Stimulated activated CD8-positive, alpha-beta memory T cell treated with anti-CD3 and anti-CD28 coated beads, Interleukin-4, amount 100 ng/mL, for 24 hours (primary cell): ENCODE measurements around the gene WNT6.
"Not testable (repeated sequence)": the region's sequence is repeated elsewhere in the genome, so short reads cannot be mapped to it uniquely, and the experiment has no call there.

Experiments
- DNase-seq: peaks from one replicate; pipeline ENCODE4 v3.0.0-alpha.2; 2020; ENCODE audit warnings: low read depth

The WNT6 gene

DNA sequence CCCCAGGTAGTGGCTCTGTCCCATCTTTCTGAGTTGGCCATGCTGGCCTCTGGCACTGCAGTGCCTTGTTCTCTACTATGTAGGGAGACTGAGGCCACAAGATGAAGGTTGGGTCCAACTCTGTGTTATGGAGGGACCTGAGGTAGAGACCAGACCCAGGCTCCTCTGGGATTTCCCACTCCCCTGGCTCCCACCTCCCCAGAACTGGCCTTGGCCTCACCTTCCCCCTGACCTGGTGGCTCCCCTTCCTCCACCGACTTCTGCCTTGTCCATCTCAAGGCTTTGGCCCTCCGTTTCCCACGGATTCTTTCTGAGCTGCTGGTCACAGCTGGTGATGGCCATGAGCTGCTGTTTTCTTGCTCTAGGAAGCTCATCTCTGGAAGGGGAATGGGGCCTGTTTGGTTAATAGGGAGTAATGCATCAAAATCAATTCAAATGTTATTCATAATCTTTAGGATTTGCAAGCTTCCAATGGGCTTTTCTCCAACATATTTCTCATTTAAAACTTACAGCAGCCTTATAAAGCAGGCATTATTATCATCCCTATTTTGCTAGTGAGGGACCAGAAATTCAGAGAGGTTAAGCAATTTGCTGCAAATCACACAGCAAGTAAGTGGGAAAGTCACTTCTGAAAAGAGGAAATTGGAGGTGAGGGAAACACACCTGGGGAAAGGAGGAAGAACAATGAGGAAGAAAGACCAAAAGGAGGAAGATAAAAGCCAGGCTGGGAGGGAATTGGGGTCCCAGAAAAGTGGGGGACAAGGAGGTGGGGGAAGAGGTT is 28.9 kb upstream of the WNT6 start:
- DNase-seq: no peak

DNA sequence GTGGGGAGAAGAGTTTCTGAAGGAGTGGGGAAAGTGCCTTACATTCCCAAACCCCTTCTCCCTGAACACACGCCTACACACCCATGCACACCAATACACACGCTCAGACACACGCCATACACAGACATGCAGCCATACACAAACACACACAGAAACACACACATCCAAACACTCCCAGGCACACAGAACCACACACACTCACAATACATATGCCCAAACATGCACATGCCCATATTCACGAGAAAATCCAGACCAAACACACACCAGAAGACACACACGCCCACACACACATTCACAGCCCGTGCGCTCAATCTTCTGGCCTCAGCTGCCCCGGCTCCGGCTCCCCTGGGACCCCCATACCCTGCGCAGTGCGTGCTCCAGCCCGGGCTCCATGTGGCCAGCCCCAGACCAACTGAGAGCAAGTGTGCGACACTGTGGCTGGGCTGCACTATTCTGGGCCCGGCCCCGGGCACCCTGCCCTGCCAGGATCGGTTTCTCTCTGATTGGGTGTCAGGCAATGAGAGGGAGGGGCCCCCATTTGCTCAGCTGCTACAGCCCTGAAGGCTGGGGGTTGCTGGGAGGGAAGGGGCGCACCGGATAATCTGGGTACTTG is 28.1 kb upstream of the WNT6 start, which contains the start of gene PRKAG3:
Gene PRKAG3, minus strand, starts transcription at position 426 of the 613 bp plus-strand sequence.
- no peak for DNase-seq

DNA sequence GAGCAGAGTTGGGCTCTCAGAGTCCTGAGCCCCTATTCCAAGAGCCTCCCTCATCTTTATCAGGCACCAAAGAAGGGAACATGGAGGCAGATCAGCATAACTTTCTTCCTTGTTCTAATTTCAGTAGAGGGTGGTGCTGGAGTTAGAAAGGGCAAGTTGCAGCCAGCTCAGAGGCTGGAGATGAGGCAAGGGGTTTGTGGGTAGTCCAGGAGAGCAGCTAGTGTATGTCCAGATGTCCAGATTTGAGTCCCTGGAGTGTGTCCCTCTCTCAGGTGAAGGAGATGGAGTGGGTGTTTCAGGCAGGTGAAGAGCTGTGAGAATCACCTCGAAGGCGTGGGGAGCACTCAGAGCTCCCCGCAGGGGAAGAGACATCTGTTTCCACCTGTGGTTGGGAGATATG is 27.5 kb upstream of the WNT6 start:
- no peak for DNase-seq

DNA sequence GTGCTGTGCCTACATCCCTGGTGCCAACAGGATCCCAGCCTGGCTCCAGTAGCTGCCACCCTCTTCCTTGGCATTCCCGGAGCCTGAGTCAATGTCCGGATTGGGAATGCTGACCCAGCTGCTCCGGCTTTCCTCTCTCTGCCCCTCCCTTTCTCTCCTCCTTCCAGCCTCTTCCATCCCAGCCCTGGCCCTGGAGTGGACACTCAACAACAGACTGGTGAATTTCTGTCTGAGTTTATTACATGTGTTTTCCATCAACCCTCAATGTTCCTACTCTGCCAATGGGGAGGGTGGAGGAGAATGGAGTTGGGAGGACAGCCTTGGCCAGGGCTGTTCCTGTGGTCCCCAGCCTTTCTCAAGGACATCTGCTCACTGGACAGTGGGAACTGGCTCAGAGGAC is 27.1 kb upstream of the WNT6 start:
- no peak for DNase-seq

DNA sequence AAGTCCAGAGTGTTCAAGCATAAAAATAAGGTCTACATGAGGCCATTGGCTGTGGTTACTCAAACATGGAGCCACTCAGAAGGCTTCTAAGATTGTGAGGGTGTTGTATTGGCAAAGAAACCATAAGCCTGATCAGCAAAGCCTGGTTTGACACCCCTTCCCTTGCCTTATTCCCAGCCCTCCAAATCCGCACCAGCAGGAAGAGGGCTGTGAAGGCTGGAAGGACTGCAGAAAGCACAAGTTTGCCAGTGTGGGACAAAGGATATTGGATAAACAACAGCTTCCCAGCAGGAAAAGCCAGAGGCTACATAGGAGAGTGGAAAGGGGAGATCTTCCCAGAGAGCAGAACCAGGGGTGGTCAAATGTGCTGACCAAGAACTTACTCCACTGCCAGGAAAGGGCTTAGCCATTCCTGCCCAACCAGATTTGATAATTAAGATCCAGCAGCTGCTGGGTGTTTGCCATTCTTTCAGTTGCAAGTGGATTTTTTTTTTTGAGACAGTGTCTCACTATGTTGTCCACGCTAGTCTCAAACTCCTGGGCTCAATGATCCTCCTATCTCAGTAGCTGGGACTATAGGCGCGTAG is 26.5 kb upstream of the WNT6 start:
- DNase-seq: no peak

DNA sequence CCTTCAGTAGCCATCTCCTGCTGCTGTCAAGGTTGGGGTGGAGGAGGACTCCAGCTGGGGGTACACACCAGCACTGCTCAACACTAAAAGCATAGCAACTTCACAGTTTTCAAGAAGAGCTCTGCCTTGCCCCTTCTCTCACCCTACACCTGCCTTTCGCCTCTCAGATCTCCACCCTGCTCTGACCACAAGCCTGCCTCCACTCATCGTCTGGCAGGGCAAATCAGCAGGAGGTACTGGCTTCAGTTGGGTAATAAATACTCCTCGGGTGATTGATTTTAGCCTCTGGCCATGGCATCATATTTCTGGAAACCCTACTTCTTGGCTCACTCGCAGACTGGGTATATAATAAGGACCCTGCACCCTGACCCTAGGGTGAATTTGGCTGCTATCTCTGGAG is 24.9 kb upstream of the WNT6 start:
- DNase-seq: no peak

DNA sequence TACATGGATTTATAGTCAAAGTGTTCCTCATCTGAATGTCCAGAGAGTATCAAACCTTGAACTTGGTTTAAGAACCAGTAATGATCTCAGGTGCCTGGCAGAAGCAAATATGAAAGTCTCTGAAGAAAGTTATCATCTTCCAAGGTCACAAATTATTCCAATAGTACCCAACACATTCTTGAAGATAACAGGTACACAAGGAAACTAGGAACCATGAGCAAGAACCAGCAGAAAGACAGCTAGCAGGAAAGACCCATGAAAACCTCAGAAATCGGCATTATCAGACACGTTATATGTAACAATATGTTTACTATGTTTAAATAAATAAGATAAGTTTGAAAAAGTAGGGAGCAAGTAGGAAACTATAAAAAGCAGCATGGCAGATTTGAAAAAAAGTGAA is 22.1 kb upstream of the WNT6 start:
- no peak for DNase-seq

DNA sequence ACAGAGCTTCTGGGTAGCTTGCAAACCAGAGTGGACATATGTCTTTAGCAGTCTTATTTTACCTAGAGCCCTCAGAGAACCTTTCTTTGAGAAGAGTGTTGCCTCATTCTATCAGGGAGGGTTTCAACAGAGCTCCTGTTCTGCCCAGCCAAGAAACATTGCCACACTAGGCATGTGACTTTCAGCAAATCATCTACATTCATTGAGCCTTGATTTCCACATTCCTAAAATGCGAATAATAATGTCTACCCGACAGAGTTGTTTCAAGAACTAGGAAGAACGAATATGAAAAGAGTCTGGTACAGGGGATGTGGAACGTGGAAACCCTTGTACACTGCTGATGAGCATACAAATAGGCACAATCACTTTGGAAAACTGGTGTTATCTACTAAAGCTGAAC is 20.2 kb upstream of the WNT6 start:
- no peak for DNase-seq

DNA sequence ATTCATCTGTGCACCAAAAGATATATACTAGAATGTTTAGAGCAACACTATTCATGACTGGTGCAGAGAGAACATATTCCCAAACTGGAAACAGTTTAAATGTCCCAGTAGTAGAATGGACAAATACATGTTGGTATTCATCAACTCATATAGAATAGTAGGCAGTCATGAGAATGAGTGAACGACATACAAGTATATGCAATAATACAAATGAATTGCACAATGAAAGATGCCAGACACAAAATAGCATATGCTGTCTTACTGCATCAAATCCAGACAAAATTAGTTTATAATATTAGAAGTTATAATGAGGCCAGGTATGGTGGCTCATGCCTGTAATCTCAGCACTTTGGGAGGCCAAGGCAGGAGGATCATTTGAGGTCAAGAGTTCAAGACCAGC is 19.7 kb upstream of the WNT6 start:
- no peak for DNase-seq

DNA sequence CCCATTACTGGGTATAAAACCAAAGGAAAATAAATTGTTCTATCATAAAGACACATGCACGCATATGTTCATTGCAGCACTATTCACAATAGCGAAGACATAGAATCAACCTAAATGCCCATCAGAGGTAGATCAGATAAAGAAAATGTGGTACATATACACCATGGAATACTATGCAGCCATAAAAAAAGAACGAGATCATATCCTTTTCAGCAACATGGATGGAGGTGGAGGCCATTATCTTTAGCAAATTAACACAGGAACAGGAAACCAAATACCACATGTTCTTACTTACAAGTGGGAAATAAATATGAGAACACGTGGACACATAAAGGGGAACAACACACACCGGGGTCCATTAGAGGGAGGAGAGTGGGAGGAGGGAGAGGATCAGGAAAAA is 15.3 kb upstream of the WNT6 start:
- DNase-seq: not testable (repeated sequence)

DNA sequence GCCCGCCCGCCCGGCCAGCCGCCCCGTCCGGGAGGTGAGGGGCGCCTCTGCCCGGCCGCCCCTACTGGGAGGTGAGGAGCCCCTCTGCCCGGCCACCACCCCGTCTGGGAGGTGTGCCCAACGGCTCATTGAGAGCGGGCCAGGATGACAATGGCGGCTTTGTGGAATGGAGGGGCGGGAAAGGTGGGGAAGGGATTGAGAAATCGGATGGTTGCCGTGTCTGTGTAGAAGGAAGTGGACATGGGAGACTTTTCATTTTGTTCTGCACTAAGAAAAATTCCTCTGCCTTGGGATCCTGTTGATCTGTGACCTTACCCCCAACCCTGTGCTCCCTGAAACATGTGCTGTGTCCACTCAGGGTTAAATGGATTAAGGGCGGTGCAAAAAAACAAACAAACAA is 12.6 kb upstream of the WNT6 start:
- not testable (repeated sequence) for DNase-seq

DNA sequence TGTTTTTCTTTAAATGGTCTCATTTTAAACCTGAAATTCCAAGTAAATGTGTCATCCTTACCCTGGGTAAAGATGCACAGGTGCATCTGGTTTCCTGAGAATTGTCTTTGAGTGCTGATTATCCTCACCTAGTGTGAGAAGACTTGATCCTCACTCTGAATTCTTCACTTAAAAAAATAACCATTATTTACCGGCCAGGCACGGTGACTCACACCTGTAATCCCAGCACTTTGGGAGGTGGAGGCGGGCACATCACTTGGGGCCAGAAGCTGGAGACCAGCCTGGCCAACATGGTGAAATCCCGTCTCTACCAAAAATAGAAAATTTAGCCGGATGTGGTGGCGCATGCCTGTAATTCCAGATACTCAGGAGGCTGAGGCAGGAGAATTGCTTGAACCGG is 9.9 kb upstream of the WNT6 start:
- no peak for DNase-seq

DNA sequence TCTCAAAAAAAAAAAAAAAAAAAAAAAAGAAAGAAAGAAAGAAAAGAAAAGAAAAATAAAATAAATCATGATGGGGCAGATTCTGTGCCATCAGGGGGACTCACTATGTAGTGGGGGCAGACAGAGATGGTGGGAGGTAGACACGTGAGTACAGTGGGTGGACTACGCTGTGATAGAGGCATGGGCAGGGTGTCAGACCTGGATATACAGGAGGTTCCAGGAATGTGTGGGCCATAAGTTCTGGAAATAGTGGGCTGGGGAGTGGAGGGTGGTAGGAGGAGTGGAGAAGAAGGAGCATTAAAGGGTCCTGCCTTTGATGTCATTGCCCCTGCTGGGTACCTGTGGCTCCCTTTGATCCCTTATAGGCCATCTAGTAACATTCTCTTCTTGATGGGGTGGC is 8.8 kb upstream of the WNT6 start:
- no peak for DNase-seq

DNA sequence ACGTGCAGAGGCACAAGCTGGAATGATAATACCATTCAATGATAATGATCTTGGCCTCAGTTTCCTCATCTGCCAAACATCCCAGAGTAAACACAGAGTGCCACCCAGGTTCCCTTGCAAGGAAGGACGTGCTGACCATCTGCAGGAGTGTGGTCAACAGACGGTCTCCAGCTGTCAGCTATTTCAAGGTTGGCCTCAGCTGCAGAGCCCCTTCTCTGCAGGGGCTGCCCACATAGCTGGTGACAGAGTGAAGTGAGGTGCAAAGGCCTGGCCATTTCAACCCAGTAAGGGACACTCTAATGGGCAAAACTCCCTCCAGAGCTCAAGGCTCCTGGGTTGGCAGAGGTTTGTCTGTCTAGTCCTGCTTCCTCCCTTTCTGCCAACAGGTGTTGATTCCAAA is 8.3 kb upstream of the WNT6 start:
- DNase-seq: no peak

DNA sequence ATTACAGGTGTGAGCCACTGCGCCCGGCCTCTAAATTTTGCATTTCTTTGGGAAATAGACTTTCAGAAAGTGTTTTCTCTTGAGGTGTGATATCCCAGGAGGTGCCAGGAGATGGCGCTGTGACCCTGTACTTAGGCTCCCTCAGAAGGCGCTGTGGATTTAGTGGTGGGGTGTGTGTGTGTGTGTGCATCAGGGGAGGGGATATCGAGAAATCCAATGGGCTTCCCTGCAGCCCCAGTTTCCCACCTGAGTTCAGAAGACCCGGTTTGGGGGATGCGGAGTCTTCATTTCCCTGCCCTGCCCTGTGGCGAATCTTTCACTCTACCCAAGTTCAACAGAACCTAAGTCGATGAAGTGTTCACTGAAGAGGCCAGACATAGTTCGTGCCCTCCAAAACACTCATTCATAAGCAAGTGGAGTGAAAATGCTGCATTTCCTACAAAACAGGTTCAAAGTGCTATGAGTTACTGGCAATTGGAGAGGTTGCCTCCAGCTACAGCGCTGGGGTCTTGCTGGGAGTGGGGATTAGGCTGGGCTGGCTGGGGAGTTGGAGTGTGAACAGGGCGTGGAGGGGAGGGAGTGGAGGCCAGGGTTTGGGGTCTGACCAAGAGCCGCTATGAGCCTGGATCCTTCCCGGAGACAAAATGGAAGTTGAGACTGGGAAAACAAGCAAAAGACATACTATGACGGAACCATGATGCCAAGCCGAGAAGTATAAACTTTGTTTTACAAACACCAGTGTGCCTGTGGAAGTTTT is 6.5 kb upstream of the WNT6 start:
- peak; percentile 48 for DNase-seq

DNA sequence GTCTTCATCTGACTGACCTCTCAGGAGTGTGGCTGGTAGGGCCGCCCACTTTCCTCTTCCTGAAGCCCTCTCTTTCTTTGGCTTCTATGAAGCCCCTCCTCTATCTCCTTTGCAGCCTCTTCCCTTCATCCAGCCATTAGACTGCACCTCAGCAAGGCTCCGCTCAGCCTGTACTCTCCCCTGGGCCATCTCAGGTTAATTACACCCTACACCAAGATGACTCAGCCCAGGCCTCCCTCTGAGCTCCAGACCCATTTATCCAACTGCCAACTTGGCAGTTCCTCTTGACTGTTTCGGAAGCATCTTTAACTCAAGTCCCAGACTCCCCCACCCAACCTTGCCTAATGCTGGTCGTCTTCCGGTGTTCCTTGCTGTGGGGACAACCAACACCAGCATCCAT is 5.8 kb upstream of the WNT6 start:
- no peak for DNase-seq

DNA sequence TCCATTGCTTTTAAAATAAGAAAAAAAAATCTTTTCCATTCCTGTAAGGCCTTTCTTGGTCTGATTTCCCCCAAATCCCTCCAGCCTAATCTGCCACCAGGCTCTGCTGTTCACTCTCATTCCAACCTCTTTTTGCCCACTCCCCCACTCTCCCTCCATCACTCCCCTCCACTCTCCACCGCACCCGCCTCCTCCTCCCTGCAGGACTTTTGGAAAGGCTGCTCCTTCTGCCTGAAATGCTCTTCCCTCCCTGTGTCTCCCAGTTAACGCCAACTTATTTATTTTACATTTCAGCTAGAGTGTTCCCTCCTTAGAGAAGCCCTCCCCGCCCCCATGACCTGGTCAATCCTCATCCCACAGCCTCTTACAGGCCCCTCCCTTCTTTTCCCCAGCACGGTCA is 4.7 kb upstream of the WNT6 start:
- no peak for DNase-seq

DNA sequence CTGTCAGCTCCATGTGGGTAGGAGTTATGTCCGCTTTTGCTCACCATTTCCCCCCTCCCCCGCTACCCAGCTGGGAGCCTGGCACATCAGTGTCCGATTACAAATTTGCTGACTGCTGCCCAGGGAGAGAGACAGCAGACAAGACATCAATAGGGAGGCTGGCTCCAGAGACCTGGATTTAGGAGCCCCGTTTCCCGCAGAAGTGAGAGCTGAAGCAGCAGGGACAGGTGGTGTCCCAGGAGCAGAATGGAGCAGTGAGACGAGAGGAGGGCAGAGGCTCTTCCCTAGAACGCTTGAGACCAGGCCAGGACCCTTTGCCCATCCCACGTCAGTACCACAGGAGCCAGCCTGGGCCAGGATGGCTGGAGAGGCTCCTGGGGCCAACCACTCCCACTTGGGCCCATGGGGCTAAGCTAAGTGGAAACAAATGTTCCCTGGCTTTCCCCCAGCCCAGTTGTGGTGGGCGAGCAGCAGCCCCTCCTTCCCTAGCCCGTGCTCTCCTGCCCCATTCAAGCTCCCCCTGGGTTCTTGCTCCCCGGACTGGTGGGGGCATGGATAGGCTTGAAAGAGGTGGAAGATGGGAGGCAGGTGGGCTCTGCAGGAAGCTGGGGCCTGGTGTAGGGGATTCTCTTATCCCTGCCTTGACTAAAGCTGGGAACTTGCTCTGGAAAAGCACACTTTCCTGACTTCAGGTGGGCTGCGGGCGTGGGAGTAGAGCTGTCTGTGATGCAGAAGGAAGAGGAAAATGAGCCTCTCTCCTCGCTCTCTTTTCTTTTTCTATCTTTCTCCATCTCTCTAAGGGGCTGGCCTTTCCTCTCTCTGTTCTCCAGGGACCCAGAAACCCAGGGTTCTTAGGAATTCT is 4.1 kb upstream of the WNT6 start:
- DNase-seq: no peak

DNA sequence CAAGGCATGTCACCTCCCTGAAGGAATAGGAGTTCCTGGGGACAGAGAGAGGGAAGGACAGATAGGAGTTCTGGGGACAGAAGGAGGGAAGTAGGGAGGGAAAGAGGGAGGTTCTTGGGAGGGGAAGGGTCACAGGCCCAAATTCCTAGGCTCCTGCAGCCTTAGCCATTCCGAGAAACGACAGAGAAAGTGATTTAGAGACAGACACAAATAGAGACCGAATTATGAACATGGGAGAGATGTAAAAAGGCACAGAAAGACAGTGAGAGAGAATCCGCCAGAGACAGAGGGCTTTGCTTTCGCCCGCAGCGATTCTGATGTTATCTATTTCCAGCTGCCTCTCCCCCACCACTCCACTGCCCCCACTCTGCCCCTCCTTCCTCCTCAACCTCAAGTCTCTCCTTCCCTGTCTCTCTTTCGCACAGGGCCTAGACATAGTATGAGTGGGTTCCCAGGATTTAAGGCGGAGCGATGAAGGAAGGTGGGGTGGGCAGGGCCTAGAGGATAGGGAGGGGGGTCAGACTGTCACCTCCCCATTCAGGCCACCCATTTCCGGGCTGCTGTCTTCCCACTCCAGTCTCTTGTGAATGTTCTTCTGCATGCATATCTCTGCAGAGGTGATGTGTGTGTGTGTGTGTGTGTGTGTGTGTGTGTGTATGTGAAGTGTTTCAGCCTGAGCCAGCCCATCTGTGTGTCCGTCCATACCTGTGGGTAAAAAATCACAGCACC is 3.3 kb upstream of the WNT6 start:
- DNase-seq: no peak

DNA sequence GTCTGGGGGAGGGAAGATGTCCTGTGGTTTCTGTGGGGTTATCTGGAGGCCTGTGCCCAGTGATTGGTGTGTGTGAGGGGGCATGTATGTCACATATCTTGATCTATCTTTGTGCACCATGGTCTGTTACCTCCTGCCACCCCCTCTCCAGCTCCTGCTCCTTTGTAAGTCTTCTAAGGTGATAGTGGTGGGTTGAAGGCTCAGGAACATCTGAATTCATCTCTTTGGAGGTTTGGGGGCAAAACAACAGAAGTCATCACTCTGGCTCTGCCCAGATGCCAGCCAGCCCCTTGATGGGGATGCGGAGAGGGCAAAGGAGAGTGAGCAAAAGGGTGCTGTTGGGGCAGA is 2.7 kb upstream of the WNT6 start:
- no peak for DNase-seq

DNA sequence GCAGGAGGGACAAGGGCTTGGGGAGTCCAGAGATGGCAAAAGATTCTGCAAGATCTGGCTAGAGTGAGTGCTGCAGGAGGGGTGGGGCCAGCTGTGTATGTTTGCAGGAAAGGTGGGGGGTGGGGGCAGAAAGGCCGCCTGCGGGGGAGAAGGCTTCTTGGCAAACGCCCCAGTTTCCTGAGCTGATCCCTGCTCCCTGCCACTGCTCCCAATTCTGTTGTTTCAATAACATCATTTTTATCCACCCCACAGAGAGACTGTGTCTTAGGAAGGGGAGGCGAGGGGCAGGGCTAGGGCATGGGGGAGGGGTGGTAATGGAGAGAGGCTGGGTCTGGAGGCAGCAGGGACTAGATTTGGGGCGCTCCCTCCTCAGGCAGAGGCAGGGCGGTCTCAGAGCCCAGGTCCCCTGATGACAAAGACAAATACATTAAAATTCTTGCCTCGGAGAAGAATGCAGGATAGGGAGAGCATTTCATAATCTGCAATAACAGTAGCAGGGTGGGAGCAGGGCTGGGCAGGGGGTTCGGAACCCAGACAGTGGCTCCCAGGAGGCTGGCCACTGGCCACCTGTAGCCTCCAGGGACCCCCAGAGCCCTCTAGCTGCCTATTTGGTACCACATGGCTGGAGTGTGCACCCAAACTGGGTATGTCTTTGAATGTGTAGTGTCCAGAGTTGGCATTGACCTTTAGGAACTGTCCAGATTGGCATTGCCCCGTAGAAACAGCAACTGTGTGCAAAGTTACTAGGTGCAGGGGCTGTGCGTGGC is 2.1 kb upstream of the WNT6 start:
- no peak for DNase-seq
